SHP77 (cell line): Measurements from ENCODE around the gene ZNF214.

Source experiments
- DNase-seq, 2 experiments: peaks; one replicate each; lab custom pipeline; 2025; lab: John Stamatoyannopoulos, UW

The ZNF214 gene

DNA sequence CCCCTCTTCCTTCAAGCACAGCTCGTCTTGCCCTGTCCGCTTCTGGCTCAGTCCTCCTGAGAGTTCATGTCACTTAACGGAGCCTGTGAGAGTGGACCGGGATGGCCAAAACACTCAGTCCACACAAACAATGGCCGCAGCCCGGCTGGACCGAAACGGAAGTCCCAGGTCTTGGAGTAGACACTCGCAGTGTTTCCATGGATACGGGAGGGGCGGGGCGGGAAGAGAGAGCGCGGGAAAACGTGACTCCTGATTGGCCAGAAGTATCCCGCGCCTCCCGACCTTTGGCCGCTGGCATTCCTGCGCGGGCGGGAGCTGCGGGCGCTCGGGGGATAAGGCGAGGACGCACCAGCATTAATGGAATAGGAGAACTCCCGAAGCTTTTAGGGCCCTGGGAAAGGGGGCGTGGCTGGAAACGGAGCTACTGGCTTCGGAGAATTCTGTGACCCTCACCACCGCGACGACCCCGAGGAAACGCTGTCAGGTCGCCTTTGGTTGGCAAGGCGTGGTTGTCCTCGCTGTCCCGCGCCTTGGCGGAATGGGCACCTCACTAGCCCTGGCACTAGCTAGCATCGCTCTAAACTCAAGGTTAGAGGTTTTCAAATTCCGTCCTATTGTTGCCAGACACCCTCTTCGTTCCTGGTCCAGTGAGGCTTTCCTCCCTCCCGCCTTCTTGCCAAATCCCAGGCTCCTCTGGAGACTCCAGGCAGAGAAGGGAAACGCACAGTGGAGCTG lies at the start of gene ZNF214, which contains the start of gene NLRP14:
Gene ZNF214, minus strand, starts transcription at position 164 of the 735 bp plus-strand sequence. CDS start 17,511 bp downstream, outside the sequence.
Gene NLRP14, plus strand, starts transcription at position 297 of the 735 bp plus-strand sequence. CDS start 18,108 bp downstream, outside the sequence.
- DNase-seq = peak; percentile 61 to 77

DNA sequence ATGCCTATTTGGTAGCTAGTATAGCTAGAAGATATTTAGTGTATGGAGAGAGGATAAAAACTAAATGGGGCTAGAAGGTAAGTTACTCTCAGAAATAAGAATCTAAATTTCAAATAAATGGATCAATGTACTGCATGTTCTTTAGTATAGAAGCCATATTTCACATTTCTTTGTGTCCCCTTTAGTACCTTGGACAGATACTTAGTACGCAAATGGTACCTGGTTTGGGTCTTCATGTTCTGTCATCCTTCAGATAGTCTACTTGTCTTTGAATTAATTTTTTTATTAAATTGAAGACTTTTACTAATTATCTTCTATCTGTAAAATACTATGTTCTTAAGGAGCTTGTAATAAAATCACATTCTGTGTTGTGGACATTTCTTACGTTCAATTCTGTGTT lies 42.4 kb upstream of the ZNF214 start:
- no peak for DNase-seq

- DNase-seq = no peak
These were observed 40.7 kb upstream of the ZNF214 start for GRCh38 chr11:7060868-7061267.

DNA sequence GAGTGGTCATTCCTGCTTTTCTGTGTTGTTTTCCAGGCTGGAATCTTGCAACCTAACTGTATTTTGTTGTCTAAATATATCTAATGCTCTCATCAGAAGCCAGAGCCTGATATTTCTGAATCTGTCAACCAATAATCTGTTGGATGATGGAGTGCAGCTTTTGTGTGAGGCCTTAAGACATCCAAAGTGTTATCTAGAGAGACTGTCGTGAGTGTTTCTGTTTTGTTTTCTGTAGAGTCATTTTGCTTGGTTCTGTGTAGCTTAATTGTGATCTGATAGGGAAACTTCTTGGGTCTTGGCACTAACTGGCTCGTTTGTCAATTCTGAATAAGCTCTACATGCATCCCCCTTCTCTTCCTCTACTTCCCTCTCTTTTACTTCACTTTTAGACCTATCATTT lies 37.5 kb upstream of the ZNF214 start:
- DNase-seq = no peak

DNA sequence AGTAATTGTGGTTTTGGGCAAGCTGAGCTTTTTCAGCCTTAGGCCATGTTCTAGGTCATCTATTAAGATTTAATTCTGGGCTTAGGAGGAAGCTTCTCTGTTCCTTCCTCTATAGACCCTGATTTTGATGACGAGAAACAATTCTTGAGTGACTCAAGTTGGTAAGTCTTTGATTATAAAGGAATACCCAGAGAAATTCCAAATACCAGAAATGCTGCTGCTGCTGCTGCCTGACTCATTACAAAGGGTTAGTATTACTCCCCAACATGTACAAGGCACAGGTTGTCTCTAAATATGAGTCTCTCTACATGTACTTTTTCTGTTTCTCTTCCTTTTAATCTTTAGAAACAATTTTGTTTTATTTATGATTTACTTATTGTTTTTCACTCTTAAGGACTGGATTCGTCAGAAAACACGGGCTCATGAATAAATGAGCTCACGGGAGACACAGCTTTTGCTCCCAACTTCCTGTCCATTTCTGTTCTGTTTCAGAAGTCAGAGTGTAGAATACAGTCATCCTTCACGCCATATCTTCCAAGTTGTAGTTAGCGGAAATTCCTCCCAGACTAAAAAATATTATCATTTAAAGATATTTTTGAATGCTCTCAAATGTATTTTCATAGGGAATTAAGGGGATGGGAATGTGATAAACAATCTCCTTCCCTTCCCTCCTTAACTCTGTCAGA lies 36.8 kb upstream of the ZNF214 start:
- no peak for DNase-seq

GRCh38 chr11:7050191-7050590 lies 30.0 kb upstream of the ZNF214 start:
- DNase-seq = no peak

- DNase-seq = no peak
These were observed 26.5 kb upstream of the ZNF214 start for GRCh38 chr11:7046474-7047175.

DNA sequence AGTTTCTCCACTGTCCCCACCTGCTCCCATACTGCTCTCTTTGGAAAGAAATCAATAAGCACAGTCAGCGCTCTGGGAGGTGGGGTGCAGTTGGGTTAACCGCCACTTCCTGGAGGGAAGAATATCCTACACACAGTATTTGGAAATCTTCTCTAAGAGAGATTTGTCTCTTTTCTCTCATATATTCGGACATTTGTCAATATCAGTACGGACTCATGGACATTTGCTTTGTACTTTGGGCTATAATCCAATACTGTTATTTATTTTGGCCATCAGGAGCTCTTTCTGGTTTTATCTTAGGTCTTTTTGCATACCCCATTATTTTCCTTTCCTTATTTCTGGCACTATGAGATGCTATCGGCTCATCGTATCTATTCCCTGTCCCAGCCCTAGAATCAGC lies 13.9 kb upstream of the ZNF214 start:
- DNase-seq = no peak

DNA sequence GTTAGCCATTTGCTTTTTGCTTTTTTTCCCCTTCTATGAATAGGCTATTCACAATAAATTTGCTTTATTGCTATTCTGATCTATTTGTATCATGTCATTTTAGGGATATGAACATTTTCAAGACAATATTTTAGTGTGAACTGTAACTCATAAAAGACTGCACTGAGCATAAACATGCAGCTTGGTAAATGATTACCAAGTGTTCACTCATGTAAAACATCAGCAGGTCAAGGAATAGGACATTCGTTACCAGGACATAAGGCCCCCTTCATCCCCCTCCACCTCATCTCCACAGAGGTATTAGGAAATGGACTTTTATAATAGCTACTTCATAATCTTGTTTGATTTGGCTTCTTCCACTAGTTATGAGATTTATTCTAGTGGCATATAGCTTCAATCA lies 12.5 kb upstream of the ZNF214 start:
- no peak for DNase-seq

GRCh38 chr11:7031471-7031871 lies 11.3 kb upstream of the ZNF214 start:
- no peak for DNase-seq

GRCh38 chr11:7030836-7031235 lies 10.7 kb upstream of the ZNF214 start:
- DNase-seq = no peak

DNA sequence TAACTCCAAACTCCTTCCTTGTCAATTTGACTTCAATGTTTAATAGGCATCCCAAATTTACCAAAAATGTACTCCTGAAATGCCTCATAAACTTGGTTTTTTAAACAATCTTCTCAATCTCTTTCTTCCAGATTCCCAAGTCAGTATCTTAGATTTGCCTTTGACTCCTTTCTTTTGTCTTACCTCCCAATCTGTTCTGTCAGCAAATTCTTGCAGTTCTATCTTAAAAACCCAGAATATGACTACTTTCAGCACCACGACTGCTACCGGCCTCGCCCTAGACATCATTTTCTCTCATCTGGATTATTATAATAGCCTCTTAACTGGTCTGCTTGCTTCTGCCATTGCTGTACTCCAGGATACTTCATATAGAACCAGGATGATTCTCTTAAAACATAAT lies 8.0 kb upstream of the ZNF214 start:
- DNase-seq = no peak

- DNase-seq = no peak
These were observed 1.2 kb upstream of the ZNF214 start for GRCh38 chr11:7021318-7021717.

GRCh38 chr11:7019500-7020182 lies 505 bp downstream of the ZNF214 start:
- DNase-seq = no peak

- DNase-seq = no peak
These were observed 4.1 kb downstream of the ZNF214 start for GRCh38 chr11:7016011-7016410.

- no peak for DNase-seq
These were observed 6.0 kb downstream of the ZNF214 start for GRCh38 chr11:7014118-7014517.

DNA sequence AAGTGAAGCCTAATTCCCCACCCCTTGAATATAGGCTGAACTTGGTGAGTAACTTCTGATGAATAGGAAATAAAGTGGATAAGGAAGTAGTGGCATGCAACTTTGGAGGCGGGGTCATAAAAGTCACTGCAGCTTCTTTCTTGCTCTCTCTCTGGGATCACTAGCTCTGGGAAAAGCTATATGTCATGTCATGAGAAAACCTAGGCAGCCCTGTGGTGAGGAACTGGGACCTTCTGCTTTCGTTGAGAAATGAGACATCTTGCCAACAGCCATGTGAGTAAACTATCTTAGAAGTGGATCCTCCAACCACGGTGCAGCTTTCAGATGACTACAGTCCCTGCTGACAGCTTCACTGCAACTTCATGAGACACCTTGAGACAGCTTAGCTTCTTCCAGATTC lies 15.7 kb downstream of the ZNF214 start:
- no peak for DNase-seq

GRCh38 chr11:6995703-6996102 lies 24.4 kb downstream of the ZNF214 start:
- no peak for DNase-seq

DNA sequence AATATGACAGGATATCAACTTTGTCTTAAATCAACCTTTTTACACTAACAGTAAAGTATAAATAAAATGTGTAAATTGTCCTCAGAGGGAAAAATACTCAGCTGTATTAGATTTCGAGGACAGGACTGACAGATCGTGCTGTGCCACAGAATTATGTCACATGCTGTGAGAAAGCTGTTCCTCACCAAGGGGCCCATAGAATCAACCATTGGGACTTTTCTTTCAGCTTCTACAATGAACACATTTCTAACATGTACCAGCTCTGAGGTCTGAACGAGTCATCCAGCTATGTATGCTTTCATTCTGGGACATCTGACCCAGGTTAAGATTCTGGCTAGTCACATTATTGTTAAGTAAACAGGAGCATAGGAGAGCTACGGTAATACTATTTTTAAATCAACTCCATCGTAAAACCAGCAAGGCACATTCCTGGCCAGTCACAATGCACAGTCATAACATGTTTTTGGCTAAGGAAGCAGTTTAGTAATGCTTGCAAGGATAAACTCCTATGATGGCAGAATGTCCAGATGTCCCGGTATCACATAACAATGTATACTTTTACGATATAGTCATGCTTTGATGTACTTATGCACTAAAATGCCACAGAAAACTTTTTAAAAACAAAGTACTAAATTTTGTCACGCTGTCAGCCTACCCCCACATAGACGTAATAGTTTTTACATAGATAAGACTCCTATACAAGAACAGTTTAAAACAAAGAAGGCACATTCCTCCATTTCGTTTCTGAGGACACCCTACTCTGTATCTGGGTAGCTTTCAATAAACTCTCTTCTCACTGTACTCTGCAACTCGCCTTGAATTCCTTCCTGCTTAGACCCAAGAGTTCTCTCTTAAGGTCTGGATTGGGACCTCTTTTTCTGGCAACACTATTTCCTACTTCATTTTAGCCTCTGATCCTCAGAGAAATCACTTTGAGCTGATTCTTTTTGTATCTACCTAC lies 27.4 kb downstream of the ZNF214 start:
- no peak for DNase-seq

DNA sequence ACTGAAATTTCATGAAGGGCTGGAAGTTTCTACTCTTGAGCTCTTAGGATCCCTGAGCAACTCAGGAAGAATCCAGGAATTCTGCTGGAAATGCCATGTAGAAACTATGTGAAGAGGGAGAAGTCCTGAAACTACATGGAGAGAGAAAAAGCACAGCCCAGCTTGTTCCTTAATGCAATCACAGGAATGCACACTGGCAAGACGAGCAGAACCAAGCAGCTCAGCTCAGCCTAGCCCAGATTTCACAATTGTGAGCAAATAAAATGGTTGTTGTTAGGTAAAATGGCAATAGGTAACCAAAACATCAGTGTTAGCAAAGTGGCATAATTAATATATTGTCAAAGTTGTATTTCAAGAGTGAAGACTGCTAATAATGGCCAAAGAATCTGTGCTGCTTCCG lies 28.1 kb downstream of the ZNF214 start:
- no peak for DNase-seq

DNA sequence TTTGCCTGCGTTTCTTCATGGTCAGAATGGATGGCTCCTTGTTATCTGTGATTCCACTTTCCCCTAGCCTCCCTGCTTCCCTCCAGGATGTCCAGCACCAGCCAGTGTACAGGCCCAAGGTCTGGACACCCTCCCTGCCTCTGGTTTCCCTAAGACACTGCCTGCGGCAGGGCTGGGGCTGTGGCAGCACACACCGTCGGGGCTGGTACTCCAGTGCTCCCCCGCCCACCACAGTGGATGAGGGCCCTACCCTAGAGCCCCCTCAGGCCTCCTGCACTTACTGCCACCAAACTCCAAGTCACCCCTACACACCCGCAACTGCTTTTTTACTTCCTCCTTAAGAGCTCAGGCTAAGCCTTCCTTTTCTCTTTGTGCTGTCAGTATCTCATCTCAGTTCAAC lies 28.9 kb downstream of the ZNF214 start:
- no peak for DNase-seq
